ENCODE measurements around the gene ALK. TPM values are rescaled to one million over a fixed set of nuclear protein-coding genes. Genes with fewer than 3 reads are reported as not detected.
A peak's percentile ranks its signal among the peaks of the same experiment; 100 is the strongest.

ALK gene
- total RNA-seq, 2 donors from 2014 or later = 0.21 to 0.26 TPM

GRCh38 chr2:29634916-29635315 lies 286.5 kb downstream of the ALK start:
- ATAC-seq = no peak
- no peak for DNase-seq
- intact Hi-C loops (cut with DNase I) = no loop called here

DNA sequence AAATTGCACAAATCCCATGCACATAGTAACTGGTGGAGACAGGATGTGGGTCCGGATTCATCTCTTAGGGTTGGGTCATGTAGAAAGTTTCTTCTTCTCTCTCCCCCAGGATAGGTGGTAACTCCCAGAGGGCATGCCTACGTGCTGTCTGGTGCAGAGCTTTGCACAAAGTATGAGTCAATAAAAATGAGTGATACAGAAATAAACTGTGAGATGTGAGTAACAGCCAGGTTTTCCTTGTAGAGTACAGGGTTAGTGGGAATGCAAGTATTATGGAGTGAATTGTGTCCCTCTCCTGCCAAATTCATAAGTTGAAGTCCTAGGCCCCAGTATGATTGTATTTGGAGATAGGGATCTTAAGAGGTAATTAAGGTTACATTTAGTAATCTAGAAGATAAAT lies 289.4 kb downstream of the ALK start:
- ATAC-seq (no peak), DNase-seq (no peak)
- intact Hi-C loops (cut with DNase I) = no loop called here

DNA sequence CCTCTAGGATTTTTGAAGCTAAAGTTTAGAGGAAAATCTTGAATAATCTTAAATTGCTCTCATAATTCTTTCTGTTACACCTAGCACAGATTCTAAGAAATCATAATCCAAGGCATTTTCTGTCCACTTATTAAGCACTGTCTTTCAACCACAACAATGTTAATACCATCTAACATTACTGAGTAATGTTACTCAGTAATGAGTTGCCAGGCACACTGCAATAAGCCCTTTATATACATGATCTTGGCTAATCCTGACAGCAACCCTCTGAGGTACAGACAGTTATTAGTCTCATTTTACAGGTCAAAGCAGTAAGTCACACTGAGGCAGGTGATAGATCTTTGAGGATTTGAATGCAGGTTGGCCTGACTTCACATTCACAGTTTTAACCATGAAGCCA lies 291.9 kb downstream of the ALK start:
- ATAC-seq (no peak), DNase-seq (no peak)
- intact Hi-C loops (cut with DNase I) = no loop called here

- intact Hi-C loops (cut with DNase I) = no loop called here
- no peak for DNase-seq
- ATAC-seq = peak; percentile 71 to 76
These were observed 292.5 kb downstream of the ALK start for GRCh38 chr2:29628862-29629261.

DNA sequence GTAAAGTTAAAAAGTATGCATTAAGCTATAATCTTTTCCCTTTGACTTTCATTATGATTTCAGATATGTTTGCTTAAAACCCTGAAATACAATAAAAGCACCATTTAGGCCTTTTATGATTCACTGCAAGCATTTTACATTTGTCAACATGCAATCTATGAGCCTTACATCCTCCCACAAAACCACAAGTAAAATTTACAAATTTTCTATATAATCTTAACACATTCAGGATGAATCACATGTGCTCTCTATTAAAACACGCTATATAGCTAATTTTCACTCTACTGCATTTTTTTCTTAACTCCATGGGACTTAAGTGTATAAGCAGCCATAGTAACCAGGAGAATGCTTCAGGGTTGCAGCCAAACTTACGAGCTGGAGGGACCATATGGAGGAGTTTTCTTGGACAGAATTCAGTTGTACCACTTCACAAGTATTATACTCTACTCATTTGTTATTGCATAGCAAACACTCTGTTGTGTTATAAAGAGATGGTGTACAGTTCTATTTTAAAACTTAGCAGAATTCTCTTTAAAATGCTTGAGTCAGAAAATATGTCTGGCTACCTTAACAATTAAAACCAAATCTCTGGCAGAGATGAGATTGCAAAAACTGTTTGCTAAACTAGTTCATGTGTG lies 293.2 kb downstream of the ALK start:
- intact Hi-C loops (cut with DNase I) = no loop called here

GRCh38 chr2:29627279-29627711 lies 294.1 kb downstream of the ALK start:
- DNase-seq (no peak), ATAC-seq (no peak)
- intact Hi-C loops (cut with DNase I) = no loop called here

More for the DNA sequence above, 293.2 kb downstream of the ALK start:
- DNase-seq (no peak), ATAC-seq (no peak)

DNA sequence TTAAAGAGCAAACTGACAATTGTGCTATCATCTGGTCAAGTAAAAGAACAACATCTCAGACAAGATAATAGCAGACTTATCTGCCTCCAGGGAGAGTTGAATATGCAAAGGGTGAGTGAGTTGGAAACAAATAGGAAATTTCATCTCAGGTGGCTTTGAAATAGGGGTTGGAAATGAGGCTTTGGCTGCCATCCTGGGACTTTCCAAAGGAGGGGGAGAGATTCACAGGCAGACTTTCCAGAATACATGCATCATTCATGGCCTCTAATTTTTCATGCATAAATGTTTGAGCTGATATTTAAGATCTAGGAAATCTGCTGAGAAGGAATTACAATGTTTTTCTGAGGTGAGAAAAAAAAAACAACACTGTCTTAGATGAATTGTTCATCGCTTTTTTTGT lies 300.5 kb downstream of the ALK start:
- no peak for DNase-seq
- intact Hi-C loops (cut with DNase I) = no loop called here

GRCh38 chr2:29619689-29620088 lies 301.7 kb downstream of the ALK start:
- intact Hi-C loops (cut with DNase I) = loop anchor here in 1 of 2 donors (10.0 kb wide), 1 partner anchor 135 kb away; no protein-coding TSS in a partner anchor
- ATAC-seq = no peak

More for the DNA sequence above, 300.5 kb downstream of the ALK start:
- no peak for ATAC-seq

DNA sequence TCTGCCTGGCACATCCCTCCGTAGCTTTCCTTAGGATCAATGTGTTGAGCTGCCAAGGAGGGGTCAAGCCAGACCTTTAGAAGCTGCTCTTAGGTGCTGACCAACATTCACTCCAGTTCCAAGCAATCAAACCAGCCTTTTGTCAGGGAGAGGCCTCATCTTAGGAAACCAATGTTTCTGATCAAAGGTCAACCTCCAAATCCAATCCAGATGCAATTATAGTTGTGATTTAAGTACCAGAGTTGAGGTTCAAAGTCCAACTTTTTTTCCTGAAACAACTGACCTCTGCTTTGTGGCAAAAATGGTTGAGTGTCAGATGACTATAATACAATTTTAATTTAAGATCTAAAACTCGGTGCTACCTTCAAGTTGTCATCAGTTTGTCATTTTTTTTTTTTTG lies 303.4 kb downstream of the ALK start:
- no peak for DNase-seq
- intact Hi-C loops (cut with DNase I) = loop anchor here in 1 of 2 donors (10.0 kb wide), 1 partner anchor 133 kb away; no protein-coding TSS in a partner anchor
- ATAC-seq = no peak

More at GRCh38 chr2:29619689-29620088, 301.7 kb downstream of the ALK start:
- no peak for DNase-seq

DNA sequence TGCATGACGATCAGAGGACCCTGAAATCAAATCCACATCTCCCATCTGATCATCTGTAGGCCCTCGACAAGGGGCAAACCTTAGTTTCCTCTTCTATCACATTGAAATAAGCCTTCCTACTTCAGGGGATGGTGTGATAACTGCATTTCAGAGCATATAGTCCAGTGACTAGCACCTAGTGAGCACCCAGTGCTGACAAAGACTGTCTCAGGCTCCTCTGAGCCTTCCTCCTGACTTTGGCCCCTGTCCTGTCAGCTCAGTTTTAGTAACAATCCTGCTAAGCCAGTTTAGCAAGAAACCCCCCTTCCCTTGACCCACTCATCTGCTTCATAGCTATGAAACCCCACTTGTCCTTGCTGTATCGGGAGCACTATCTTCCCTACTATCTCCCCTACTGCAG lies 304.0 kb downstream of the ALK start:
- intact Hi-C loops (cut with DNase I) = loop anchor here in 1 of 2 donors (10.0 kb wide), 1 partner anchor 133 kb away; no protein-coding TSS in a partner anchor
- no peak for ATAC-seq
- no peak for DNase-seq

DNA sequence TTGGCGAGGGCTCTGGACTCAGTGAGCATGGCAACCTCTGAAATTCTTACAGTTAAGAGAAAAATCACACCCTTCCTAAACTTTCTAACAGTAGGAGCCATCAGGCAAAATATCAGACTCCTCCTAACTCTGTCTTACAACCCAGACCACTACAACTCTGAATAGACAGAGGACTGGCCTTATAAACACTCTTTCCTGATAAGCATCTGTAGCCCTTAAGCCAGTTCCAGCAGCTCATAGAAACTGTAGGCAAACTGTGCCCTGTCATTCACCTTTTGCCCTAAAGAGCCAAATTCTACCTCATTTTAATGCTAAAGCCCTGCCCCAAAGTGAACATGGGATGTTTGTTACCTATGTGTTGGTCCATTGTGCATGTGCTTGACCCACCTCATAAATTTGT lies 304.8 kb downstream of the ALK start:
- ATAC-seq (no peak), DNase-seq (no peak)

GRCh38 chr2:29615841-29616240 lies 305.5 kb downstream of the ALK start:
- ATAC-seq = no peak
- intact Hi-C loops (cut with DNase I) = loop anchor here in 1 of 2 donors (10.0 kb wide), 1 partner anchor 131 kb away; no protein-coding TSS in a partner anchor

More for the DNA sequence above, 304.8 kb downstream of the ALK start:
- intact Hi-C loops (cut with DNase I) = loop anchor here in 1 of 2 donors (10.0 kb wide), 1 partner anchor 132 kb away; no protein-coding TSS in a partner anchor

DNA sequence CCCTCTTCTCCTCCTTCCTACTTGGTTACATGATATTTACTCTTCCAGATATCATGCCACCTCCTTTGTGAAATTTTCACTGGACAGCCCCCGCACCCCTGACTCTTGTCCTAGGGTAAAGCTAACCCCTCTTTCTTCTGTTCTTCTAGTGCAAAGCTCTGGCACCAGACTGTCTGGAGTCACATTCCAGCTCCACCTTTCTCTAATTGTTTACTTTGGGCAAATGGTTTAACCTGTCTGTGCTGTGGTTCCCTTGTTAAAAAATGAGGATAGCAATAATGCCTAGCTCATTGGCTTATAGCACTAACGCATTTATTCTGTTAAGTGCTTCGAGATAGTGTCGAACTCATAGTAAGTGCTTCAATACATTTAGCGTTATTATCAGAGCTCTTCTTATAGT lies 306.2 kb downstream of the ALK start:
- intact Hi-C loops (cut with DNase I) = loop anchor here in 1 of 2 donors (10.0 kb wide), 1 partner anchor 130 kb away; no protein-coding TSS in a partner anchor
- DNase-seq (no peak), ATAC-seq (no peak)

More at GRCh38 chr2:29615841-29616240, 305.5 kb downstream of the ALK start:
- DNase-seq = no peak

DNA sequence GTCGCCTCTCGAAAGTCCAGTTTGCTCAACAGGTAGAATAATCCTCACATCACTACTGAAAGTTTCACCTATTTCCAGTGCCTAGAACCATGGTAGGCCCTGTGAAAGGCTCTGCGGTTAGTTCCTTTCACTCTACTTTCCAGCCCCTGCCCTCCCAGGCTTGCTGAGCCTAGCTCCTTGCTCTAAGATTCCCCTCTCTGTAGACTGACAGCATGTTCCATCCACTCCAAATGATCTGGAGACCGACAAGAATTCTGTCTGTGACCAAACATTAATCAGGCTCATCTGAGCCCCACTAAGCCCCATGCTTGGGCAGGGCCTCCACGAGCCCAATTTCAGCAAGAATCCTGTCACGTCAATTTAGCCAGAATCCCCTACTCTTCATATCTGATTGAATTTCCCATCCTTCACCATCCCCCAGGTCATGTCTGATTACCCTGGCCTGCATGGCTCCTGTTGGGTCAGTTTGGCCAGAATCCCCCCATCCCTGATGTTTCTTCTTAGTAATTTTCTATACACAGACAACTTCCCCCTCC lies 307.0 kb downstream of the ALK start:
- ATAC-seq = no peak
- DNase-seq = no peak
- intact Hi-C loops (cut with DNase I) = loop anchor here in 1 of 2 donors (10.0 kb wide), 1 partner anchor 130 kb away; no protein-coding TSS in a partner anchor

GRCh38 chr2:29613792-29614266 lies 307.6 kb downstream of the ALK start:
- ATAC-seq (no peak), DNase-seq (no peak)
- intact Hi-C loops (cut with DNase I) = loop anchor here in 1 of 2 donors (10.0 kb wide), 1 partner anchor 129 kb away; no protein-coding TSS in a partner anchor

- ATAC-seq = no peak
- intact Hi-C loops (cut with DNase I) = loop anchor here in 1 of 2 donors (10.0 kb wide), 1 partner anchor 128 kb away; no protein-coding TSS in a partner anchor
These were observed 308.3 kb downstream of the ALK start for GRCh38 chr2:29613067-29613466.

GRCh38 chr2:29612568-29612967 lies 308.8 kb downstream of the ALK start:
- intact Hi-C loops (cut with DNase I) = loop anchor here in 1 of 2 donors (10.0 kb wide), 1 partner anchor 128 kb away; no protein-coding TSS in a partner anchor
- DNase-seq = no peak
- no peak for ATAC-seq

More at GRCh38 chr2:29613067-29613466, 308.3 kb downstream of the ALK start:
- DNase-seq = no peak

- no peak for ATAC-seq
- intact Hi-C loops (cut with DNase I) = loop anchor here in 1 of 2 donors (10.0 kb wide), 1 partner anchor 127 kb away; no protein-coding TSS in a partner anchor
- DNase-seq = no peak
These were observed 309.5 kb downstream of the ALK start for GRCh38 chr2:29611850-29612249.

- DNase-seq = no peak
- intact Hi-C loops (cut with DNase I) = loop anchor here in 1 of 2 donors (10.0 kb wide), 1 partner anchor 126 kb away; no protein-coding TSS in a partner anchor
- ATAC-seq = no peak
These were observed 310.1 kb downstream of the ALK start for GRCh38 chr2:29611261-29611660.

DNA sequence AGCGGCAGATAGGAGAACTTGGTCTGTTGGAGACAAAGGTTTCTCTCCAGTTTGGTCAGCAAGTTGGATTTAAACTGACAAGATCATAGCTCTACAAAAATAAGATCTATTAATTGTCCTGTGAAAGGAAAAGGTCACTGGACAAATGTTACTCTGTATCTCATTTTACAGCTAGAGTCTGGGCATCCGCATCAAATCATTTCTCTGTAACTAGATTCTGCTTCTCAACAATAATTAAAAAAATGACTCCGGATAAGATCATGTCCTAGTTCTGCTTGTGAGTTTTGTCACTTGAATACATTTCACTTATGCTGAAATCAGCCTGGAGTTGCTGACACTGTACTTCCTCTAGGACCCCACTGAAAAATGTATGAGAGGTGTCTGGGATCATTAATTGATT lies 310.8 kb downstream of the ALK start:
- ATAC-seq (no peak), DNase-seq (no peak)
- intact Hi-C loops (cut with DNase I) = loop anchor here in 1 of 2 donors (10.0 kb wide), 1 partner anchor 126 kb away; no protein-coding TSS in a partner anchor
